Left lung (tissue), 10 donors: ENCODE measurements around the gene WDPCP. TPM values are rescaled to one million over a fixed set of nuclear protein-coding genes. Genes with fewer than 3 reads are reported as not detected.

Experiments used
- ATAC-seq: fragments of 200-7000 bp; cut with Tn5 transposase; one replicate; pipeline ENCODE4 v1.9.1; 2020; ENCODE audit warnings: moderate library complexity
- DNase-seq, 4 donors: peaks; one replicate each; pipeline ENCODE4 v3.0.0-alpha.2; 2013 to 2020
- H3K27ac ChIP-seq, 2 donors: fragments of 200-600 bp; sonication (generic) in 1 of 2; one replicate each; pipeline versions ENCODE4 v1.5.0 to v1.8.0; 2020 to 2021
- H3K27me3 ChIP-seq, 2 donors: fragments of 200-600 bp; sonication (generic) in 1 of 2; one replicate each; pipeline versions ENCODE4 v1.5.0 to v1.8.0; 2020 to 2021
- H3K36me3 ChIP-seq, 2 donors: fragments of 200-600 bp; sonication (generic) in 1 of 2; one replicate each; pipeline versions ENCODE4 v1.5.0 to v1.8.0; 2020 to 2021
- H3K4me1 ChIP-seq, 2 donors: fragments of 200-600 bp; one replicate each; pipeline ENCODE4 v1.8.0; 2021
- H3K4me3 ChIP-seq, 2 donors: fragments of 200-600 bp; sonication (generic) in 1 of 2; one replicate each; pipeline versions ENCODE4 v1.5.0 to v1.8.0; 2020 to 2021; ENCODE audit warnings: mild to moderate bottlenecking in 1 of 2
- H3K9me3 ChIP-seq, 2 donors: fragments of 200-600 bp; sonication (generic) in 1 of 2; one replicate each; pipeline versions ENCODE4 v1.5.0 to v1.8.0; 2020 to 2021
- CTCF ChIP-seq, 2 donors: fragments of 200-600 bp; sonication (generic) in 1 of 2; IDR thresholded peaks; one replicate each; pipeline versions ENCODE4 v1.5.0 to v1.8.0; 2021; ENCODE audit warnings: antibody characterized with exemption in 2 of 2
- intact Hi-C, 2 donors: fragments of 100-400 bp; cut with DNase I; formaldehyde crosslinking; loops; one replicate each; pipeline versions ENCODE4 v1.11.2 to v1.14.2; 2022
- polyA plus RNA-seq, 6 donors: library from polyadenylated mRNA; unstranded; fragments of 120-200 nt; gene quantifications; one replicate each; pipeline ENCODE4 v1.2.1, GENCODE V29; 2013; ENCODE audit not compliant: insufficient read length in 6 of 6
- total RNA-seq, 2 donors: library from RNA; stranded (reverse); fragmentation: NEBNext Ultra II Directional; extraction: Animal tissue kit (Norgen Biotek cat#: 25700); gene quantifications; one replicate each; pipeline ENCODE4 v1.2.1, GENCODE V29; 2021
- donor health status: DM: no; HTN: yes; CAD: no.
- donor health status: DM: no; HTN: no; CAD: no.

WDPCP gene
- total and polyA plus RNA-seq, 8 donors, result 9.0 to 17.5 (median 14.4) TPM

- Histone ChIP-seq H3K4me1 (no peaks in the 10 kb centered on the region), H3K27me3 (no peaks in the 10 kb centered on the region), H3K36me3 (no peaks in the 10 kb centered on the region), H3K4me3 (no peak overlapping the region), H3K9me3 (peaks cover 0 to 73% of the 10 kb centered on the region in 2 donors), H3K27ac (no peak overlapping the region)
- intact Hi-C loops, result no loop called here
- DNase-seq, result no peak
- ATAC-seq, result no peak
- no peak for TF ChIP-seq CTCF (IDR thresholded peaks at IDR 0.05)
These were observed 317.6 kb downstream of the WDPCP start for GRCh38 chr2:63270717-63271116.

- DNase-seq (no peak), ATAC-seq (no peak)
- H3K9me3 ChIP-seq, result peaks cover 0 to 55% of the 10 kb centered on the region in 2 donors
- H3K4me1 ChIP-seq, result no peaks in the 10 kb centered on the region
- no peaks in the 10 kb centered on the region for H3K36me3 ChIP-seq
- H3K4me3 ChIP-seq, result no peak overlapping the region
- H3K27me3 ChIP-seq, result no peaks in the 10 kb centered on the region
- H3K27ac ChIP-seq, result no peak overlapping the region
- intact Hi-C loops, result no loop called here
- TF ChIP-seq CTCF (IDR thresholded peaks at IDR 0.05), result no peak
These were observed 319.3 kb downstream of the WDPCP start for GRCh38 chr2:63268946-63269345.

- no peaks in the 10 kb centered on the region for H3K27me3 ChIP-seq
- no peaks in the 10 kb centered on the region for H3K4me1 ChIP-seq
- no peak overlapping the region for H3K27ac ChIP-seq
- TF ChIP-seq CTCF (IDR thresholded peaks at IDR 0.05), result no peak
- intact Hi-C loops, result no loop called here
- H3K9me3 ChIP-seq, result no peaks in the 10 kb centered on the region
- H3K36me3 ChIP-seq, result no peaks in the 10 kb centered on the region
- ATAC-seq (no peak), DNase-seq (no peak)
- no peak overlapping the region for H3K4me3 ChIP-seq
These were observed 327.1 kb downstream of the WDPCP start for GRCh38 chr2:63261137-63261621.

- no peak for TF ChIP-seq CTCF (IDR thresholded peaks at IDR 0.05)
- Histone ChIP-seq H3K4me1 (no peaks in the 10 kb centered on the region), H3K27ac (no peak overlapping the region), H3K9me3 (no peaks in the 10 kb centered on the region), H3K36me3 (no peaks in the 10 kb centered on the region), H3K4me3 (no peak overlapping the region), H3K27me3 (no peaks in the 10 kb centered on the region)
- no peak for DNase-seq
- intact Hi-C loops, result no loop called here
- ATAC-seq, result no peak
These were observed 330.8 kb downstream of the WDPCP start for GRCh38 chr2:63257473-63257872.

GRCh38 chr2:63249161-63249560 is 339.1 kb downstream of the WDPCP start:
- Histone ChIP-seq H3K27me3 (no peaks in the 10 kb centered on the region), H3K27ac (no peak overlapping the region), H3K36me3 (no peaks in the 10 kb centered on the region), H3K4me3 (no peak overlapping the region), H3K4me1 (no peaks in the 10 kb centered on the region), H3K9me3 (peaks cover 0 to 6% of the 10 kb centered on the region in 2 donors)
- DNase-seq (no peak), ATAC-seq (no peak)
- no peak for TF ChIP-seq CTCF (IDR thresholded peaks at IDR 0.05)
- intact Hi-C loops, result no loop called here
